Panc1 (cell line): Measurements from ENCODE around the gene GBE1.

Source experiments
- POLR2AphosphoS5 ChIP-seq: IDR thresholded peaks from 2 replicates; pipeline ENCODE4 v1.6.1; 2012; ENCODE audit warnings: mild to moderate bottlenecking, low read depth, low read length, moderate library complexity
- TCF7L2 ChIP-seq: IDR thresholded peaks from 2 replicates; pipeline ENCODE4 v1.6.1; 2011; ENCODE audit warnings: mild to moderate bottlenecking, low read depth, low read length, inconsistent platforms
- TF ChIP-seq, protein P1 (sequence below): fragments of 450-650 bp; IDR thresholded peaks from 2 replicates; pipeline ENCODE4 v1.5.1; 2017; ENCODE audit warnings: mild to moderate bottlenecking
- TF ChIP-seq, protein P2 (sequence below), 2 experiments: IDR thresholded peaks; 2 replicates each; pipeline ENCODE4 v1.6.1; 2011 to 2012; ENCODE audit warnings: low read depth in 2 of 2, control low read depth in 1 of 2, low read length in 1 of 2, mild to moderate bottlenecking in 1 of 2, moderate library complexity in 1 of 2; ENCODE audit not compliant: insufficient read depth in 1 of 2

- TF ChIP-seq, protein P1, sequence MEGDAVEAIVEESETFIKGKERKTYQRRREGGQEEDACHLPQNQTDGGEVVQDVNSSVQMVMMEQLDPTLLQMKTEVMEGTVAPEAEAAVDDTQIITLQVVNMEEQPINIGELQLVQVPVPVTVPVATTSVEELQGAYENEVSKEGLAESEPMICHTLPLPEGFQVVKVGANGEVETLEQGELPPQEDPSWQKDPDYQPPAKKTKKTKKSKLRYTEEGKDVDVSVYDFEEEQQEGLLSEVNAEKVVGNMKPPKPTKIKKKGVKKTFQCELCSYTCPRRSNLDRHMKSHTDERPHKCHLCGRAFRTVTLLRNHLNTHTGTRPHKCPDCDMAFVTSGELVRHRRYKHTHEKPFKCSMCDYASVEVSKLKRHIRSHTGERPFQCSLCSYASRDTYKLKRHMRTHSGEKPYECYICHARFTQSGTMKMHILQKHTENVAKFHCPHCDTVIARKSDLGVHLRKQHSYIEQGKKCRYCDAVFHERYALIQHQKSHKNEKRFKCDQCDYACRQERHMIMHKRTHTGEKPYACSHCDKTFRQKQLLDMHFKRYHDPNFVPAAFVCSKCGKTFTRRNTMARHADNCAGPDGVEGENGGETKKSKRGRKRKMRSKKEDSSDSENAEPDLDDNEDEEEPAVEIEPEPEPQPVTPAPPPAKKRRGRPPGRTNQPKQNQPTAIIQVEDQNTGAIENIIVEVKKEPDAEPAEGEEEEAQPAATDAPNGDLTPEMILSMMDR: no peak
- TF ChIP-seq POLR2AphosphoS5: no peak
- TF ChIP-seq, protein P2, sequence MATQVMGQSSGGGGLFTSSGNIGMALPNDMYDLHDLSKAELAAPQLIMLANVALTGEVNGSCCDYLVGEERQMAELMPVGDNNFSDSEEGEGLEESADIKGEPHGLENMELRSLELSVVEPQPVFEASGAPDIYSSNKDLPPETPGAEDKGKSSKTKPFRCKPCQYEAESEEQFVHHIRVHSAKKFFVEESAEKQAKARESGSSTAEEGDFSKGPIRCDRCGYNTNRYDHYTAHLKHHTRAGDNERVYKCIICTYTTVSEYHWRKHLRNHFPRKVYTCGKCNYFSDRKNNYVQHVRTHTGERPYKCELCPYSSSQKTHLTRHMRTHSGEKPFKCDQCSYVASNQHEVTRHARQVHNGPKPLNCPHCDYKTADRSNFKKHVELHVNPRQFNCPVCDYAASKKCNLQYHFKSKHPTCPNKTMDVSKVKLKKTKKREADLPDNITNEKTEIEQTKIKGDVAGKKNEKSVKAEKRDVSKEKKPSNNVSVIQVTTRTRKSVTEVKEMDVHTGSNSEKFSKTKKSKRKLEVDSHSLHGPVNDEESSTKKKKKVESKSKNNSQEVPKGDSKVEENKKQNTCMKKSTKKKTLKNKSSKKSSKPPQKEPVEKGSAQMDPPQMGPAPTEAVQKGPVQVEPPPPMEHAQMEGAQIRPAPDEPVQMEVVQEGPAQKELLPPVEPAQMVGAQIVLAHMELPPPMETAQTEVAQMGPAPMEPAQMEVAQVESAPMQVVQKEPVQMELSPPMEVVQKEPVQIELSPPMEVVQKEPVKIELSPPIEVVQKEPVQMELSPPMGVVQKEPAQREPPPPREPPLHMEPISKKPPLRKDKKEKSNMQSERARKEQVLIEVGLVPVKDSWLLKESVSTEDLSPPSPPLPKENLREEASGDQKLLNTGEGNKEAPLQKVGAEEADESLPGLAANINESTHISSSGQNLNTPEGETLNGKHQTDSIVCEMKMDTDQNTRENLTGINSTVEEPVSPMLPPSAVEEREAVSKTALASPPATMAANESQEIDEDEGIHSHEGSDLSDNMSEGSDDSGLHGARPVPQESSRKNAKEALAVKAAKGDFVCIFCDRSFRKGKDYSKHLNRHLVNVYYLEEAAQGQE (IDR thresholded peaks at IDR 0.05; ENCODE audit: insufficient read depth in 1 of 2, low read depth in 2 of 2, low read length in 1 of 2): no peak
- TF ChIP-seq TCF7L2: no peak
These were observed 9.3 kb upstream of the GBE1 start for GRCh38 chr3:81770710-81771109.
